Neural cell (in vitro differentiated cells): ENCODE data around the gene SLC6A3. TPM values are rescaled to one million over a fixed set of nuclear protein-coding genes. Genes with fewer than 3 reads are reported as not detected.

ENCODE experiments used
- H2AFZ ChIP-seq: fragments of 200-600, 300-800 bp; sonication (generic), shearing (Covaris generic); 2 replicates; pipeline ENCODE4 v1.6.0; 2014; ENCODE audit warnings: low read depth, mild to moderate bottlenecking, antibody characterized with exemption, low read length, moderate library complexity
- H3F3A ChIP-seq: fragments of 200-600 bp; shearing (Covaris generic); 2 replicates; pipeline ENCODE4 v1.6.1; 2016; ENCODE audit warnings: mild to moderate bottlenecking, moderate library complexity, mixed read lengths, antibody characterized with exemption, low read length; ENCODE audit not compliant: insufficient read depth, poor library complexity, severe bottlenecking
- H3K27ac ChIP-seq: fragments of 200-600, 300-800 bp; sonication (generic), shearing (Covaris generic); 2 replicates; pipeline ENCODE4 v1.5.1; 2014; ENCODE audit warnings: mild to moderate bottlenecking, low read length, moderate library complexity
- H3K27me3 ChIP-seq: fragments of 300-800, 200-600 bp; sonication (generic), shearing (Covaris generic); 2 replicates; pipeline ENCODE4 v1.6.0; 2014; ENCODE audit warnings: mild to moderate bottlenecking, low read depth, low read length, moderate library complexity; ENCODE audit not compliant: insufficient read depth
- H3K36me3 ChIP-seq: fragments of 300-800, 200-600 bp; sonication (generic), shearing (Covaris generic); 2 replicates; pipeline ENCODE4 v1.5.1; 2014; ENCODE audit warnings: mild to moderate bottlenecking, antibody characterized with exemption, low read length, moderate library complexity; ENCODE audit not compliant: insufficient read depth
- H3K4me2 ChIP-seq: fragments of 300-800, 200-600 bp; sonication (generic), shearing (Covaris generic); 2 replicates; pipeline ENCODE4 v1.6.0; 2014; ENCODE audit warnings: mild to moderate bottlenecking, low read length
- H3K4me3 ChIP-seq: fragments of 300-800, 200-600 bp; sonication (generic), shearing (Covaris generic); 2 replicates; pipeline ENCODE4 v1.5.1; 2014; ENCODE audit warnings: mild to moderate bottlenecking, low read length, moderate library complexity
- H3K79me2 ChIP-seq: fragments of 200-600 bp; shearing (Covaris generic); replicated peaks from 2 replicates; pipeline ENCODE4 v1.6.0; 2014; ENCODE audit warnings: mild to moderate bottlenecking, low read length, moderate library complexity; ENCODE audit not compliant: insufficient read depth
- H3K9ac ChIP-seq: fragments of 300-800, 200-600 bp; sonication (generic), shearing (Covaris generic); 2 replicates; pipeline ENCODE4 v1.6.1; 2016; ENCODE audit warnings: mild to moderate bottlenecking, low read length, mixed read lengths
- H3K9me2 ChIP-seq: fragments of 200-600 bp; shearing (Covaris generic); 2 replicates; pipeline ENCODE4 v1.6.1; 2016; ENCODE audit warnings: mild to moderate bottlenecking, low read length, mixed read lengths; ENCODE audit not compliant: insufficient read depth
- H3K9me3 ChIP-seq: fragments of 200-600, 300-800 bp; sonication (generic), shearing (Covaris generic); 2 replicates; pipeline ENCODE4 v1.6.1; 2016; ENCODE audit warnings: mild to moderate bottlenecking, mixed run types, low read length, moderate library complexity, mixed read lengths
- H4K20me1 ChIP-seq: fragments of 200-600 bp; shearing (Covaris generic); 2 replicates; pipeline ENCODE4 v1.6.1; 2016; ENCODE audit warnings: mild to moderate bottlenecking, mixed run types; ENCODE audit not compliant: insufficient read depth
- EP300 ChIP-seq: fragments of 450-650 bp; conservative IDR thresholded peaks from 2 replicates; pipeline ENCODE4 v1.6.1; 2014; ENCODE audit warnings: antibody characterized with exemption, mild to moderate bottlenecking, moderate library complexity; ENCODE audit not compliant: poor library complexity, severe bottlenecking
- EZH2 ChIP-seq: fragments of 200-600, 300-800 bp; shearing (Covaris generic), sonication (generic); IDR thresholded peaks from 2 replicates; pipeline ENCODE4 v1.6.1; 2014; ENCODE audit warnings: antibody characterized with exemption, low read length, borderline replicate concordance, mild to moderate bottlenecking; ENCODE audit not compliant: insufficient read depth, poor library complexity, severe bottlenecking
- MXI1 ChIP-seq: fragments of 450-650 bp; conservative IDR thresholded peaks from 2 replicates; pipeline ENCODE4 v1.6.1; 2014; ENCODE audit warnings: antibody characterized with exemption, mild to moderate bottlenecking; ENCODE audit not compliant: poor library complexity, severe bottlenecking
- POLR2AphosphoS5 ChIP-seq: IDR thresholded peaks from 2 replicates; pipeline ENCODE4 v1.6.1; 2012
- RAD21 ChIP-seq: fragments of 450-650 bp; conservative IDR thresholded peaks from 2 replicates; pipeline ENCODE4 v1.6.1; 2014; ENCODE audit warnings: antibody characterized with exemption, mild to moderate bottlenecking, moderate library complexity
- SMC3 ChIP-seq: fragments of 450-650 bp; conservative IDR thresholded peaks from 2 replicates; pipeline ENCODE4 v1.6.1; 2014; ENCODE audit warnings: antibody characterized with exemption, mild to moderate bottlenecking, moderate library complexity; ENCODE audit not compliant: poor library complexity
- TAF1 ChIP-seq: IDR thresholded peaks from 2 replicates; pipeline ENCODE4 v1.6.1; 2012; ENCODE audit warnings: low read depth
- polyA plus RNA-seq: library from polyadenylated mRNA; depleted of rRNA; stranded (reverse); fragments of >200 nt; gene quantifications from 2 replicates; pipeline ENCODE4 v1.2.3, GENCODE V29; 2014
- TF ChIP-seq, protein P1 (sequence below): fragments of 450-650 bp; IDR thresholded peaks from 2 replicates; pipeline ENCODE4 v1.5.1; 2014; ENCODE audit warnings: antibody characterized with exemption, mild to moderate bottlenecking, moderate library complexity; ENCODE audit not compliant: poor library complexity, severe bottlenecking
- TF ChIP-seq, protein P2 (sequence below): IDR thresholded peaks from 2 replicates; pipeline ENCODE4 v1.6.1; 2012; ENCODE audit warnings: borderline replicate concordance

SLC6A3 gene
- polyA plus RNA-seq, 1 donor from 2014 or later: 0.77 TPM

DNA sequence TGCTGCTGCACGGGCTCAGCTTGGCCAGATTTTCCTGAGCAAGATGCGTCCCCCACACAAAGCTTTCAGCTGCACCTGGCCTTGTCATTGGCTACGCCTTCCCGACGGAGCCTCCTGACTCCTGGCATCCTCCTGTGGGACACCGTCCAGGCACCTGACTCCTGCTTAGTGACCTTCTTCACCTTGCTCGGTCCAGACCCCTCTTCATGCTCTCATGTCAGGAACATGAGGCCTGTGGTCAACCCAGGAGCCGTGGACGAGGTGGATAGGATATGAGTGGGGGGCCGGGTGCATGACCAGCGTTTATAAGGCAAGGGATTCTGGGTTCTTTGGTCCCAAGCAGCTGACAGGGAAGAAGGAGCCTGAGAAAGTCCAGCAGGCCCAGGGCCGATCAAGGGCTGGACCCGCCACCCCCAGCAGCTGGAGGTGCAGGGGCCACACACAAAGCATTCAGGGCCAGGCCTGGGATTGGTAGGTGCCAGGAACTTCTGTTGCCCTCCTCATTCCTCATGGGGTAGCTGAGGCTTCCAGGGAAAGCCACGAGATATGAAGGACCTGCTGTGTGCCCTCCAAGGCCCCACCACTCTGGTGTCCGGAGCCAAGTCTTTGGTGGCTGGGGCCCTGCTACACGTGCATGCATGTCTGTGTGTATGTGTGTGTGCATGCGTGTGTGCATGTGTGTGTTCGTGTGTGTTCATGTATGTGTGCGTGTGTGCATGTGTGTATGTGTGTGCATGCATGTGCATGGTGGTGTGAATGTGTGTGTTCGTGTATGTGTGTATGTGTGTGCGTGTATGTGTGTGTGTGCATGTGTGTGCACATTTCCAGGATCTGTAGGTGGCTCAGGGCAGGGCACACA lies 34.9 kb downstream of the SLC6A3 start:
- no peak overlapping the region for H3K4me2 ChIP-seq
- no peak overlapping the region for H3K27ac ChIP-seq
- H3K79me2 ChIP-seq: no peaks in the 10 kb centered on the region
- no peaks in the 10 kb centered on the region for H3K27me3 ChIP-seq
- H3K36me3 ChIP-seq: no peaks in the 10 kb centered on the region
- H3K4me3 ChIP-seq: no peak overlapping the region
- H4K20me1 ChIP-seq: no peaks in the 10 kb centered on the region
- no peaks in the 10 kb centered on the region for H3F3A ChIP-seq
- H3K9me3 ChIP-seq: no peaks in the 10 kb centered on the region
- TF ChIP-seq SMC3 (no peak), EZH2 (no peak), RAD21 (no peak), TAF1 (no peak), MXI1 (no peak), POLR2AphosphoS5 (no peak), EP300 (no peak)
- TF ChIP-seq, protein P1, sequence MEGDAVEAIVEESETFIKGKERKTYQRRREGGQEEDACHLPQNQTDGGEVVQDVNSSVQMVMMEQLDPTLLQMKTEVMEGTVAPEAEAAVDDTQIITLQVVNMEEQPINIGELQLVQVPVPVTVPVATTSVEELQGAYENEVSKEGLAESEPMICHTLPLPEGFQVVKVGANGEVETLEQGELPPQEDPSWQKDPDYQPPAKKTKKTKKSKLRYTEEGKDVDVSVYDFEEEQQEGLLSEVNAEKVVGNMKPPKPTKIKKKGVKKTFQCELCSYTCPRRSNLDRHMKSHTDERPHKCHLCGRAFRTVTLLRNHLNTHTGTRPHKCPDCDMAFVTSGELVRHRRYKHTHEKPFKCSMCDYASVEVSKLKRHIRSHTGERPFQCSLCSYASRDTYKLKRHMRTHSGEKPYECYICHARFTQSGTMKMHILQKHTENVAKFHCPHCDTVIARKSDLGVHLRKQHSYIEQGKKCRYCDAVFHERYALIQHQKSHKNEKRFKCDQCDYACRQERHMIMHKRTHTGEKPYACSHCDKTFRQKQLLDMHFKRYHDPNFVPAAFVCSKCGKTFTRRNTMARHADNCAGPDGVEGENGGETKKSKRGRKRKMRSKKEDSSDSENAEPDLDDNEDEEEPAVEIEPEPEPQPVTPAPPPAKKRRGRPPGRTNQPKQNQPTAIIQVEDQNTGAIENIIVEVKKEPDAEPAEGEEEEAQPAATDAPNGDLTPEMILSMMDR: no peak
- TF ChIP-seq, protein P2, sequence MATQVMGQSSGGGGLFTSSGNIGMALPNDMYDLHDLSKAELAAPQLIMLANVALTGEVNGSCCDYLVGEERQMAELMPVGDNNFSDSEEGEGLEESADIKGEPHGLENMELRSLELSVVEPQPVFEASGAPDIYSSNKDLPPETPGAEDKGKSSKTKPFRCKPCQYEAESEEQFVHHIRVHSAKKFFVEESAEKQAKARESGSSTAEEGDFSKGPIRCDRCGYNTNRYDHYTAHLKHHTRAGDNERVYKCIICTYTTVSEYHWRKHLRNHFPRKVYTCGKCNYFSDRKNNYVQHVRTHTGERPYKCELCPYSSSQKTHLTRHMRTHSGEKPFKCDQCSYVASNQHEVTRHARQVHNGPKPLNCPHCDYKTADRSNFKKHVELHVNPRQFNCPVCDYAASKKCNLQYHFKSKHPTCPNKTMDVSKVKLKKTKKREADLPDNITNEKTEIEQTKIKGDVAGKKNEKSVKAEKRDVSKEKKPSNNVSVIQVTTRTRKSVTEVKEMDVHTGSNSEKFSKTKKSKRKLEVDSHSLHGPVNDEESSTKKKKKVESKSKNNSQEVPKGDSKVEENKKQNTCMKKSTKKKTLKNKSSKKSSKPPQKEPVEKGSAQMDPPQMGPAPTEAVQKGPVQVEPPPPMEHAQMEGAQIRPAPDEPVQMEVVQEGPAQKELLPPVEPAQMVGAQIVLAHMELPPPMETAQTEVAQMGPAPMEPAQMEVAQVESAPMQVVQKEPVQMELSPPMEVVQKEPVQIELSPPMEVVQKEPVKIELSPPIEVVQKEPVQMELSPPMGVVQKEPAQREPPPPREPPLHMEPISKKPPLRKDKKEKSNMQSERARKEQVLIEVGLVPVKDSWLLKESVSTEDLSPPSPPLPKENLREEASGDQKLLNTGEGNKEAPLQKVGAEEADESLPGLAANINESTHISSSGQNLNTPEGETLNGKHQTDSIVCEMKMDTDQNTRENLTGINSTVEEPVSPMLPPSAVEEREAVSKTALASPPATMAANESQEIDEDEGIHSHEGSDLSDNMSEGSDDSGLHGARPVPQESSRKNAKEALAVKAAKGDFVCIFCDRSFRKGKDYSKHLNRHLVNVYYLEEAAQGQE: no peak
- H3K9me2 ChIP-seq: no peaks in the 10 kb centered on the region
- H3K9ac ChIP-seq: no peak overlapping the region
- no peak overlapping the region for H2AFZ ChIP-seq

DNA sequence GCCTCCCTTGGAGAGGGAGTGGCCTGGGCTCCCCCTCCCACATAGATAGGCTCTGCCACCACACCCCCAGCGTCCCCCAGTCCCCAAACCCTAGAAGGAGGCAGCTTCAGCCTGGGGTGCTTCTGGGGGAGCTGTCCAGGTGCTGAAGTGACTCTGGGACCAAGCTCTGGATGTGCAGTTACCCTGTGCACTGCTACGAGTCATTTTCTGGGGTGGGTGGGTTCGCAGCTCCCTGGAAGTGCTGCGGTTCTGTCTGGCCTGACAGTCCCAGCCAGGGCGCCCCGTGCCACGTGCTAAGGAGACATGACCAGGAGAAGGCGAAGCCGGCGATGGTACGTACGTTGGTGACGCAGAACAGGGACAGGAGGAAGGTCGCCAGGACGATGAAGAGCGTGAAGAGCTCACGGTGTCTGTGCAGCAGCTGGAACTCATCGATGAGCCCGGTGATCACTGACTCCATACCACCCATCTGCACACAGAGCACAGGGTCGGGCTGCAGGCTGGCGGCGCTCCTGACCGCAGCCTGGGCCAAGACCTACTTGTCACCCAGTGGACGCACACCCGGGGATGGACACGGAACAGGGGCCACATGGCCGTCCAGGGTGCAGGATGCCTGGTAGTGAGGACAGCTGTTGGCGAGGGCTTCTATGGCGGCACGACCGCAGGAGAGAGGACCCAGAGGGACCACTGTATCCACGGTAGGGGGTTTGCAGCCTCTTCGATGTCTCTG lies 35.7 kb downstream of the SLC6A3 start:
- Histone ChIP-seq H4K20me1 (no peaks in the 10 kb centered on the region), H3K4me3 (no peak overlapping the region), H3K27me3 (no peaks in the 10 kb centered on the region), H3K9me2 (no peaks in the 10 kb centered on the region), H3K9ac (no peak overlapping the region), H3K4me2 (no peak overlapping the region), H3K27ac (no peak overlapping the region), H3K79me2 (no peaks in the 10 kb centered on the region), H3F3A (no peaks in the 10 kb centered on the region), H3K36me3 (no peaks in the 10 kb centered on the region), H2AFZ (no peak overlapping the region), H3K9me3 (no peaks in the 10 kb centered on the region)
- TF ChIP-seq EP300: no peak
- TF ChIP-seq, protein P2: no peak
